H1 (cell line): ENCODE measurements around the gene SHC1. TPM values are rescaled to one million over a fixed set of nuclear protein-coding genes. Genes with fewer than 3 reads are reported as not detected.

ENCODE experiments used
- CTCF ChIA-PET: fragments of 300-600 bp; sonication (Branson Sonifier 250); formaldehyde crosslinking; loops from one replicate; lab custom pipeline; 2021; ENCODE audit not compliant: partially characterized antibody; lab: Charles Lee
- POLR2A ChIA-PET: fragments of 300-600 bp; sonication (Branson Sonifier 250); formaldehyde crosslinking; loops from one replicate; lab custom pipeline; 2021; ENCODE audit warnings: inconsistent platforms; ENCODE audit not compliant: partially characterized antibody; lab: Charles Lee
- DNase-seq, 2 experiments: peaks; one replicate each; pipeline versions ENCODE4 v3.0.0 to v3.0.0-alpha.2; 2010 to 2022; ENCODE audit warnings: low spot score in 2 of 2, low read depth in 1 of 2, mixed read lengths in 1 of 2
- FAIRE-seq: peaks from 2 replicates; lab custom pipeline; 2011; peaks lifted over from hg19 to GRCh38; lab: Jason Lieb, UNC
- H2AFZ ChIP-seq: 2 replicates; pipeline ENCODE4 v1.8.1; 2012; ENCODE audit warnings: low read length, inconsistent platforms
- H2AK5ac ChIP-seq: 2 replicates; pipeline ENCODE4 v1.6.1; 2013; ENCODE audit warnings: low read depth, low read length
- H2BK120ac ChIP-seq: replicated peaks from 2 replicates; pipeline ENCODE3; 2013; ENCODE audit warnings: low read depth, low read length, inconsistent platforms
- H2BK12ac ChIP-seq: 2 replicates; pipeline ENCODE4 v1.6.1; 2013; ENCODE audit warnings: low read depth, low read length
- H2BK15ac ChIP-seq: 2 replicates; pipeline ENCODE4 v1.6.1; 2013; ENCODE audit warnings: low read length
- H2BK20ac ChIP-seq: 2 replicates; pipeline ENCODE4 v1.6.1; 2013; ENCODE audit warnings: low read length
- H2BK5ac ChIP-seq: 2 replicates; pipeline ENCODE4 v1.6.1; 2013; ENCODE audit warnings: low read depth, low read length
- H3K14ac ChIP-seq: 2 replicates; pipeline ENCODE4 v1.6.1; 2013; ENCODE audit warnings: inconsistent platforms; ENCODE audit not compliant: insufficient read length
- H3K18ac ChIP-seq: 2 replicates; pipeline ENCODE4 v1.6.1; 2013; ENCODE audit warnings: low read length; ENCODE audit errors: extremely low read depth
- H3K23ac ChIP-seq: 2 replicates; pipeline ENCODE4 v1.6.1; 2013; ENCODE audit warnings: inconsistent platforms; ENCODE audit not compliant: insufficient read length
- H3K23me2 ChIP-seq: 2 replicates; pipeline ENCODE4 v1.6.1; 2013; ENCODE audit warnings: low read depth, low read length
- H3K27ac ChIP-seq: 2 replicates; pipeline ENCODE4 v1.6.1; 2011; ENCODE audit warnings: low read depth, low read length, inconsistent platforms
- H3K27me3 ChIP-seq, 4 experiments: replicated peaks in 1 of 4; 1 replicate in 1 of 4; 2 replicates in 3 of 4; pipeline versions ENCODE4 v1.6.1 to v1.8.1; 2011 to 2013; ENCODE audit warnings: low read length in 3 of 4, mild to moderate bottlenecking in 3 of 4, inconsistent platforms in 2 of 4, mixed read lengths in 2 of 4, moderate library complexity in 1 of 4; ENCODE audit not compliant: control insufficient read depth in 3 of 4, insufficient read depth in 3 of 4; ENCODE audit errors: extremely low read depth in 1 of 4
- H3K36me3 ChIP-seq, 4 experiments: 2 replicates each; pipeline versions ENCODE4 v1.6.1 to v1.8.1; 2011 to 2013; ENCODE audit warnings: mild to moderate bottlenecking in 4 of 4, low read length in 3 of 4, moderate library complexity in 2 of 4, control low read depth in 1 of 4, inconsistent platforms in 1 of 4; ENCODE audit not compliant: insufficient read depth in 4 of 4, control insufficient read depth in 2 of 4
- H3K4ac ChIP-seq: replicated peaks from 2 replicates; pipeline ENCODE3; 2013; ENCODE audit warnings: low read length, low read depth, mixed read lengths, inconsistent platforms; ENCODE audit not compliant: insufficient read length
- H3K4me1 ChIP-seq, 4 experiments: replicated peaks in 1 of 4; 1 replicate in 1 of 4; 2 replicates in 3 of 4; pipeline versions ENCODE4 v1.6.1 to v1.8.1; 2011 to 2013; ENCODE audit warnings: low read length in 3 of 4, inconsistent platforms in 2 of 4, mixed read lengths in 1 of 4; ENCODE audit not compliant: insufficient read depth in 4 of 4, control insufficient read depth in 3 of 4
- H3K4me2 ChIP-seq, 2 experiments: 2 replicates each; pipeline versions ENCODE4 v1.6.1 to v1.8.1; 2011 to 2013; ENCODE audit warnings: low read depth in 2 of 2, low read length in 2 of 2, control low read depth in 1 of 2, inconsistent platforms in 1 of 2, mild to moderate bottlenecking in 1 of 2; ENCODE audit not compliant: insufficient read depth in 1 of 2
- H3K4me3 ChIP-seq, 4 experiments: fragments of 200-600, 300-600 bp in 1 of 4; sonication (generic), shearing (Covaris generic), sonication (Bioruptor Twin) in 1 of 4; 2 replicates each; pipeline versions ENCODE4 v1.5.1 to v1.8.1; 2011 to 2016; ENCODE audit warnings: low read length in 4 of 4, low read depth in 3 of 4, control low read depth in 2 of 4, inconsistent platforms in 2 of 4, mild to moderate bottlenecking in 2 of 4, mixed read lengths in 1 of 4, moderate library complexity in 1 of 4; ENCODE audit not compliant: insufficient read depth in 2 of 4; ENCODE audit errors: extremely low read depth in 1 of 4
- H3K56ac ChIP-seq: replicated peaks from 2 replicates; pipeline ENCODE3; 2013; ENCODE audit warnings: low read depth, mild to moderate bottlenecking, mixed read lengths, low read length, inconsistent platforms; ENCODE audit not compliant: insufficient read length
- H3K79me1 ChIP-seq: 2 replicates; pipeline ENCODE4 v1.6.1; 2013; ENCODE audit warnings: low read depth, low read length, control low read depth
- H3K79me2 ChIP-seq, 2 experiments: 2 replicates each; pipeline versions ENCODE4 v1.6.1 to v1.8.1; 2012 to 2013; ENCODE audit warnings: low read length in 2 of 2, mild to moderate bottlenecking in 2 of 2, inconsistent platforms in 1 of 2; ENCODE audit not compliant: insufficient read depth in 2 of 2, control insufficient read depth in 1 of 2
- H3K9ac ChIP-seq, 4 experiments: replicated peaks in 1 of 4; 1 replicate in 1 of 4; 2 replicates in 3 of 4; pipeline versions ENCODE4 v1.6.1 to v1.8.1; 2011 to 2013; ENCODE audit warnings: low read depth in 3 of 4, low read length in 3 of 4, control low read depth in 2 of 4, mild to moderate bottlenecking in 2 of 4, moderate library complexity in 2 of 4, inconsistent platforms in 1 of 4; ENCODE audit errors: extremely low read depth in 1 of 4
- H3K9me3 ChIP-seq, 2 experiments: 2 replicates each; pipeline versions ENCODE4 v1.6.1 to v1.8.1; 2012 to 2013; ENCODE audit warnings: mild to moderate bottlenecking in 2 of 2, moderate library complexity in 2 of 2, control low read depth in 1 of 2, inconsistent platforms in 1 of 2, low read depth in 1 of 2, low read length in 1 of 2, mixed read lengths in 1 of 2; ENCODE audit not compliant: insufficient read depth in 2 of 2
- H4K20me1 ChIP-seq, 2 experiments: replicated peaks in 1 of 2; 2 replicates each; pipeline versions ENCODE3 to v1.8.1; 2011 to 2013; ENCODE audit warnings: inconsistent platforms in 2 of 2, low read length in 2 of 2, mild to moderate bottlenecking in 1 of 2; ENCODE audit not compliant: insufficient read depth in 2 of 2, control insufficient read depth in 1 of 2
- H4K5ac ChIP-seq: 2 replicates; pipeline ENCODE4 v1.6.1; 2013; ENCODE audit warnings: low read length, low read depth, mixed read lengths, inconsistent platforms; ENCODE audit not compliant: insufficient read length
- H4K8ac ChIP-seq: 2 replicates; pipeline ENCODE4 v1.8.0; 2013; ENCODE audit warnings: mild to moderate bottlenecking, moderate library complexity, low read length, inconsistent platforms; ENCODE audit not compliant: insufficient read depth; ENCODE audit errors: extremely low read depth
- H4K91ac ChIP-seq: replicated peaks from 2 replicates; pipeline ENCODE3; 2013; ENCODE audit warnings: low read length, mixed read lengths, inconsistent platforms; ENCODE audit not compliant: insufficient read length
- POLR2AphosphoS5 ChIP-seq: IDR thresholded peaks from 2 replicates; pipeline ENCODE4 v1.6.1; 2011; ENCODE audit warnings: low read depth, low read length
- WGBS, 2 experiments: shearing (Covaris generic) in 1 of 2; methylation state at CpG; one replicate each; pipeline versions ENCODE4 v1.1.6 to v1.1.7; 2013 to 2015; ENCODE audit warnings: low lambda C conversion rate in 2 of 2, mixed read lengths in 2 of 2, inconsistent platforms in 1 of 2, low coverage in 1 of 2, missing lambda C conversion rate in 1 of 2; ENCODE audit not compliant: insufficient replicate concordance in 2 of 2, insufficient coverage in 1 of 2, insufficient read length in 1 of 2; ENCODE audit errors: extremely low coverage in 1 of 2, missing lambda C conversion rate in 1 of 2; 5-methylcytosine and 5-hydroxymethylcytosine counted together
- polyA plus RNA-seq, 7 experiments: library from polyadenylated mRNA; depleted of rRNA in 3 of 7; stranded (reverse) in 5 of 7; unstranded in 2 of 7; fragments of >200 nt in 5 of 7; fragments of 200-250 nt in 2 of 7; gene quantifications; 1 replicate in 5 of 7; 2 replicates in 1 of 7; 4 replicates in 1 of 7; pipeline versions ENCODE4 v1.2.1 to v1.2.3, GENCODE V29; 2011 to 2013; ENCODE audit warnings: missing spikeins in 2 of 7, mixed read lengths in 2 of 7
- total RNA-seq: library from RNA; stranded (reverse); fragmentation: NEBNext Ultra II Directional; extraction: Animal tissue kit (Norgen Biotek cat#: 25700); gene quantifications from 2 replicates; pipeline ENCODE4 v1.2.1, GENCODE V29; 2021

SHC1 gene
- total and polyA plus RNA-seq, 2 of the 8 experiments (the other 6 are each of a cell fraction or from before 2014, with no cell fraction given) = 177 to 212 TPM

- WGBS, 2 experiments = 94% methylated on average over 8 of the region's 11 CpGs; no CpG with 5 or more reads in 1 of the 2 experiments
- ChIA-PET CTCF (interaction anchor here (1.1 to 2.0 kb wide), 3 partner anchors 34 to 51 kb away, joined by 3 to 9 read pairs (median 3); no protein-coding TSS in a partner anchor), POLR2A (interaction anchor here (0.7 to 6.0 kb wide), 6 partner anchors 8 to 107 kb away, joined by 3 to 22 read pairs (median 4); partner anchors contain the start of genes PBXIP1, PMVK and PYGO2)
- Histone ChIP-seq H3K4me1 (no peaks in the 10 kb centered on the region), H3K9me3 (no peaks in the 10 kb centered on the region), H3K18ac (no peak overlapping the region), H3K4me2 (no peak overlapping the region), H4K5ac (no peak overlapping the region), H2BK20ac (no peak overlapping the region), H3K23me2 (no peaks in the 10 kb centered on the region), H3K9ac (no peak overlapping the region), H4K91ac (no peak overlapping the region), H2BK120ac (no peak overlapping the region), H3K36me3 (peaks cover 0 to 4% (median 0%) of the 10 kb centered on the region in 4 experiments; a peak in 1 of 8 replicates), H3K27ac (no peak overlapping the region), H3K79me1 (no peaks in the 10 kb centered on the region), H3K79me2 (no peaks in the 10 kb centered on the region; a peak in 1 of 4 replicates), H2BK5ac (no peak overlapping the region; the same call in 1 of the 2 replicates), H3K56ac (no peak overlapping the region), H2AFZ (no peak overlapping the region), H4K20me1 (peaks cover 0 to 2% of the 10 kb centered on the region in 2 experiments), H3K4ac (no peak overlapping the region), H2AK5ac (no peak overlapping the region), H3K14ac (no peak overlapping the region), H4K8ac (no peak overlapping the region), H3K23ac (no peak overlapping the region), H3K27me3 (no peaks in the 10 kb centered on the region; a peak in 1 of 7 replicates), H2BK12ac (no peak overlapping the region), H2BK15ac (no peak overlapping the region), H3K4me3 (no peak overlapping the region)
- FAIRE-seq (no peak), DNase-seq (no peak)
- TF ChIP-seq POLR2AphosphoS5 = no peak
Observed at GRCh38 chr1:154948079-154948478, 22.5 kb downstream of the SHC1 start.
